ENCODE results near the gene WDR11.

DNA sequence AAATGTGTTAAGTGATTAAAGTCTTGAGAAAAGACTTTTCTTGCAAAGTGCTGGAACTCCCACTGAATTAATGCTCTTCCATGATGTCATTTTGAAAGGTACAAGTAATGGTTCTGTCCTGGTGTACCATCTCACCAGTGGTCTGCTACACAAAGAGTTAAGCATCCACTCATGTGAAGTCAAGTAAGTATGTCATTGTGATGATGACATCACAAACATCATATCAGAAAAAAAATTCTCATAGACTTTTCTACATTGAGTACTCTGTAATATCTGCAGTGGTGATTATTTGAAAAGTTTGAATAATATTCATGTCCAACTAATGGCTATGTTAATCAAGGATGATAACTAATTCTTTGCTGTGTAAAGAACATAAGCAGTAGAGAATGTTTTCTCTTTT lies 22.6 kb downstream of the WDR11 start:
- no peak for TF ChIP-seq POLR2A (IDR thresholded peaks at IDR 0.05)
- TF ChIP-seq CTCF (IDR thresholded peaks at IDR 0.05 in 8 of 11, conservative IDR thresholded peaks at IDR 0.05 in 3 of 11), result no peak
- TF ChIP-seq POLR2AphosphoS5 (IDR thresholded peaks at IDR 0.05), result no peak

Measured in spleen (tissue), 7 donors.